Left ventricle myocardium inferior (tissue), 1 donor: ENCODE measurements around the gene CMKLR1. TPM values are rescaled to one million over a fixed set of nuclear protein-coding genes. Genes with fewer than 3 reads are reported as not detected.

Experiments used
- DNase-seq: peaks from one replicate; pipeline ENCODE4 v3.0.0-alpha.2; 2020
- H3K27ac ChIP-seq: fragments of 200-600 bp; replicated peaks from 2 replicates; pipeline ENCODE4 v1.8.0; 2021
- H3K27me3 ChIP-seq: fragments of 200-600 bp; 2 replicates; pipeline ENCODE4 v1.8.0; 2021; ENCODE audit warnings: low read depth
- H3K36me3 ChIP-seq: fragments of 200-600 bp; 2 replicates; pipeline ENCODE4 v1.8.0; 2021
- H3K4me1 ChIP-seq: fragments of 200-600 bp; 2 replicates; pipeline ENCODE4 v1.8.0; 2021
- H3K4me3 ChIP-seq: fragments of 200-600 bp; 2 replicates; pipeline ENCODE4 v1.8.0; 2021; ENCODE audit warnings: mild to moderate bottlenecking, moderate library complexity
- H3K9me3 ChIP-seq: fragments of 200-600 bp; replicated peaks from 2 replicates; pipeline ENCODE4 v1.8.0; 2021
- intact Hi-C: fragments of 100-400 bp; cut with micrococcal nuclease; formaldehyde crosslinking; loops from one replicate; pipeline ENCODE4 v1.11.0; 2022
- total RNA-seq: library from RNA; stranded (reverse); fragmentation: NEBNext Ultra II Directional; extraction: Animal tissue kit (Norgen Biotek cat#: 25700); gene quantifications from one replicate; pipeline ENCODE4 v1.2.1, GENCODE V29; 2021
- TF ChIP-seq, protein P1 (sequence below): fragments of 200-600 bp; IDR thresholded peaks from 2 replicates; pipeline ENCODE4 v1.8.0; 2021; ENCODE audit warnings: antibody characterized with exemption, mild to moderate bottlenecking, borderline replicate concordance
- donor health status: DM: no; HTN: yes; CAD: no; lungs with severe emphysema.

The CMKLR1 gene
- total RNA-seq, 1 donor from 2014 or later = 5.7 TPM

DNA sequence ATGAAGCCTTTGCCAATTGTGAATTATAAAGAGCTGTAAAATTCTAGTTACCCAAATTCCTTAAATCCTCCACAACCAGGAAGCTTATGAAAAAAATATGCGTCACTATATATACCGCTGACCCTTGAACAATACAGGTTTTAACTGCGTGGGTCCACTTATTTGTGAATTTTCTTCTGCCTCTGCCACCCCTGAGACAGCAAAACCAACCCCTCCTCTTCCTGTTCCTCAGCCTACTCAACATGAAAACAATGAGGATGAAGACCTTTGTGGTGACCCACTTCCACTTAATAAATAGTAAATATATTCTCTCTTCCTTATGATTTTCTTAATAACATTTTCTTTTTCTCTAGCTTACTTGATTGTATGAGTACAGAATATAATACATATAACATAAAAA is 42.2 kb downstream of the CMKLR1 start:
- no peak overlapping the region for H3K4me3 ChIP-seq
- intact Hi-C loops = no loop called here
- TF ChIP-seq, protein P1, sequence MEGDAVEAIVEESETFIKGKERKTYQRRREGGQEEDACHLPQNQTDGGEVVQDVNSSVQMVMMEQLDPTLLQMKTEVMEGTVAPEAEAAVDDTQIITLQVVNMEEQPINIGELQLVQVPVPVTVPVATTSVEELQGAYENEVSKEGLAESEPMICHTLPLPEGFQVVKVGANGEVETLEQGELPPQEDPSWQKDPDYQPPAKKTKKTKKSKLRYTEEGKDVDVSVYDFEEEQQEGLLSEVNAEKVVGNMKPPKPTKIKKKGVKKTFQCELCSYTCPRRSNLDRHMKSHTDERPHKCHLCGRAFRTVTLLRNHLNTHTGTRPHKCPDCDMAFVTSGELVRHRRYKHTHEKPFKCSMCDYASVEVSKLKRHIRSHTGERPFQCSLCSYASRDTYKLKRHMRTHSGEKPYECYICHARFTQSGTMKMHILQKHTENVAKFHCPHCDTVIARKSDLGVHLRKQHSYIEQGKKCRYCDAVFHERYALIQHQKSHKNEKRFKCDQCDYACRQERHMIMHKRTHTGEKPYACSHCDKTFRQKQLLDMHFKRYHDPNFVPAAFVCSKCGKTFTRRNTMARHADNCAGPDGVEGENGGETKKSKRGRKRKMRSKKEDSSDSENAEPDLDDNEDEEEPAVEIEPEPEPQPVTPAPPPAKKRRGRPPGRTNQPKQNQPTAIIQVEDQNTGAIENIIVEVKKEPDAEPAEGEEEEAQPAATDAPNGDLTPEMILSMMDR = no peak
- H3K36me3 ChIP-seq = peaks cover 4% of the 10 kb centered on the region
- H3K4me1 ChIP-seq = peaks cover 51% of the 10 kb centered on the region
- no peak for DNase-seq
- H3K9me3 ChIP-seq = no peaks in the 10 kb centered on the region
- H3K27ac ChIP-seq = peak overlapping the region; percentile 11
- no peaks in the 10 kb centered on the region for H3K27me3 ChIP-seq

DNA sequence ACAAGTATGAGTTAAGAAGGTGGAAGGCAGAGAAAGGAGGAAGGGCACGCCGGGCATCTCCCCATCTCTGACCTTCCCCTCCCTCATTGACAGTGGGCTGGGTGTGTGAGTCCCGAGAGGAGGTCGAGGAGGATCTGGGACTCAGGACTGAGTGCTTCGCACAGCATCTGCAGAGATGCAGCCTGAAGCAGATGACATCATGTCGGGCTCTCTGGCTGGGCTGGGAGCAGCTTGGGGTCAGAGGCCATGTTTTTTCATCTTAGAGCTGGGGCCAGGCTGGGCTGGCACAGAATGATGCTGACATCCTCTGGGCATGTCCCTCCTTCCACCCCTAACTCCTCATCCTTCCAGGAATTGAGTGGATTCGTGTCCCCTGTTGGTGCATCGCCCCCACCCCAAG is 43.5 kb downstream of the CMKLR1 start:
- Histone ChIP-seq H3K36me3 (peaks cover 9% of the 10 kb centered on the region), H3K27ac (no peak overlapping the region), H3K9me3 (no peaks in the 10 kb centered on the region), H3K4me3 (no peak overlapping the region), H3K4me1 (peaks cover 43% of the 10 kb centered on the region), H3K27me3 (peaks cover 6% of the 10 kb centered on the region)
- no peak for DNase-seq
- intact Hi-C loops = no loop called here
- TF ChIP-seq, protein P1 = no peak

DNA sequence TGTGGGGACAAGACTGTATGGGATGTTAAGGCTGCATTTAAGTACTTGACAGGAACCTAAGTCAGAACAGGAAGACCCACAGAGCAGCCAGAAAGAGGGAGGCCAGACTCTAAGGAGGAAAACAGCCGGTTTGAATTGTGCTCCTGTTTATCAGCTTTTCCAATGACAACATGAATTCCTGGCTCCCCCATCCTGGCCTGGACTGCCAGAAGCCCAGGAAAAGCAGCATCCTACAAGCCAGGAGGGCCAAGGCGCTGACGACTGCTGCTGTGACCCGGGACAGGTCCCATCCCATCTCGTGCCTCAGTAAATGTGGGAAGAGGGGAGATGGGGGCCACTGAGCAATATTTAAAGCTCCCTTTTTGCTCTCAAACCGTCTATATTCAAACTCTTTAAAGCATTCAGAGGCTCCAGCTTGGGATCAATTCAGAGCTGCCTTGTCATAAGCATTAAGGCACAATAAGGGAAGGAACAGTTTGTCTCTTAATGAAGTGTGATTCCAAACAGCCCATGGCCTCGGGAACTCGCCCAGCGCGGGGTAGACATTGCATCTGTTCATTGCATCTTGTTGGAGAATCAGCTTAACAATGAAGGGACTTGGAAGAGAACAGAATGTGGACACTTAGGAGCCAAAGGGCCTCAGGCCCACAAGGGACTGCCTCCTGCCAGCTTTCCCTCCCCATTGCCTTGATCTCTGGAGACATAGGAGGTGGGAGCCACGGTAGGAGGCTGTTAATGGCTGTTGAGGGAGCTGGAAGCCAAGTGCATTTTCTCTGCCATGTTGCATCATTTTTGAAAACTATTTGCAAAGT is 49.6 kb downstream of the CMKLR1 start:
- peak; percentile 72 for DNase-seq
- intact Hi-C loops = no loop called here
- no peak overlapping the region for H3K4me3 ChIP-seq
- peaks cover 9% of the 10 kb centered on the region for H3K27me3 ChIP-seq
- no peaks in the 10 kb centered on the region for H3K9me3 ChIP-seq
- peaks cover 9% of the 10 kb centered on the region for H3K36me3 ChIP-seq
- H3K27ac ChIP-seq = peak overlapping the region; percentile 82
- peaks cover 26% of the 10 kb centered on the region for H3K4me1 ChIP-seq
- TF ChIP-seq, protein P1 = no peak

DNA sequence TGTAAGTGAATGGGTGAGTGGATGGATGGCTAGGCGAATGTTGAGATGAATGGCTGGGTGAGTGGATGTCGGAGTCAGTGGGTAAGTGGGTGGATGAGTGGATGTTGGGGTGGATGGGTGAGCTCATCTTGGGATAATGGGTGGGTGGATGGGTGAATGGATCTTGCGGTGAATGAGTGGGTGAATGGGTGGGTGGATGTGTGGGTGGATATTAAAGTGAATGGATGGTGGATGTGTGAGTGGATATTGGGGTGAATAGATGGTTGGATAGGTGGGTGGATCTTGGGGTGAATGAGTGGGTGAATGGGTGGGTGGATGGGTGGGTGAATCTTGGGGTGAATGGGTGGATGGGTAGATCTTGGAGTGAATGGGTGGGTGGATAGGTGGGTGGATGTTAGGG is 51.9 kb downstream of the CMKLR1 start:
- intact Hi-C loops = no loop called here
- Histone ChIP-seq H3K36me3 (peaks cover 8% of the 10 kb centered on the region), H3K4me1 (peaks cover 32% of the 10 kb centered on the region), H3K9me3 (no peaks in the 10 kb centered on the region), H3K27ac (no peak overlapping the region), H3K4me3 (no peak overlapping the region), H3K27me3 (peaks cover 12% of the 10 kb centered on the region)
- TF ChIP-seq, protein P1 = no peak
- DNase-seq = no peak

DNA sequence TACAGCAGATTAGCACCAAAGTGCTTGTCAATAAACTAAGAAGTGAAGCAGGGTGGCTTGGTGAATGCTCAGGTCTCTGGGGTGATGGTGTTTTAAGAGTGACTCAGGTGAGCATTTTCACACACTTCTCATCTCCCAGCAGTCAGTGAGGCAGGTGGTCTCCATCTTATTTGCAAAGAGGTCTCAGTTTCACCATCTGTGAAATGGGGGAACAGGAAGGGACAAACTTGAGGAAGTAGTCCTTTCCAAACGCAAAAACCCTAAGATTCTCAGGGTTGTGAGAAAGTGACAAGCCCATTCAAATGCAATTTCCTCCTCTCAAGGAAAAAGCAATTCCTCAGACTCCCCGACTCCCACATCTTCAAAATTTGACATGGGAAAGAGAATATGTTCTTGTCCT is 54.1 kb downstream of the CMKLR1 start:
- intact Hi-C loops = no loop called here
- Histone ChIP-seq H3K27me3 (peaks cover 16% of the 10 kb centered on the region), H3K36me3 (no peaks in the 10 kb centered on the region), H3K27ac (no peak overlapping the region), H3K4me1 (peaks cover 23% of the 10 kb centered on the region), H3K4me3 (no peak overlapping the region), H3K9me3 (no peaks in the 10 kb centered on the region)
- DNase-seq = no peak
- TF ChIP-seq, protein P1 = no peak
